HL-60 (cell line): ENCODE measurements around the gene ARID5B.

Experiments used
- DNase-seq, 2 experiments: peaks; one replicate each; pipeline ENCODE4 v3.0.0-alpha.2; 2010 to 2020; ENCODE audit warnings: low read depth in 1 of 2, low spot score in 1 of 2
- H3K27ac ChIP-seq: fragments of 250-450 bp; sonication (Bioruptor Pico); replicated peaks from 2 replicates; pipeline ENCODE4 v1.5.1; 2020; ENCODE audit warnings: mild to moderate bottlenecking, moderate library complexity
- H3K27me3 ChIP-seq: fragments of 250-450 bp; sonication (Bioruptor Pico); 2 replicates; pipeline ENCODE4 v1.5.1; 2021; ENCODE audit warnings: mild to moderate bottlenecking, moderate library complexity; ENCODE audit not compliant: insufficient read depth, poor library complexity, severe bottlenecking
- H3K4me3 ChIP-seq: replicated peaks from 2 replicates; pipeline ENCODE4 v1.5.1; 2011; ENCODE audit warnings: mild to moderate bottlenecking, control low read depth, low read length; ENCODE audit not compliant: insufficient read depth
- GABPA ChIP-seq: IDR thresholded peaks from 2 replicates; pipeline ENCODE4 v1.6.1; 2012; ENCODE audit warnings: low read depth
- POLR2AphosphoS5 ChIP-seq: IDR thresholded peaks from 2 replicates; pipeline ENCODE4 v1.6.1; 2012; ENCODE audit warnings: low read depth
- SPI1 ChIP-seq: IDR thresholded peaks from 2 replicates; pipeline ENCODE4 v1.6.1; 2012; ENCODE audit warnings: low read depth, mild to moderate bottlenecking, borderline replicate concordance
- TF ChIP-seq, protein P1 (sequence below): IDR thresholded peaks from 2 replicates; pipeline ENCODE4 v1.6.1; 2012; ENCODE audit warnings: low read depth; ENCODE audit not compliant: insufficient replicate concordance
- TF ChIP-seq, protein P2 (sequence below): IDR thresholded peaks from one replicate; pipeline ENCODE4 v1.5.1; 2011; ENCODE audit warnings: low read length, control low read depth, inconsistent platforms; ENCODE audit not compliant: insufficient read depth

The ARID5B gene

DNA sequence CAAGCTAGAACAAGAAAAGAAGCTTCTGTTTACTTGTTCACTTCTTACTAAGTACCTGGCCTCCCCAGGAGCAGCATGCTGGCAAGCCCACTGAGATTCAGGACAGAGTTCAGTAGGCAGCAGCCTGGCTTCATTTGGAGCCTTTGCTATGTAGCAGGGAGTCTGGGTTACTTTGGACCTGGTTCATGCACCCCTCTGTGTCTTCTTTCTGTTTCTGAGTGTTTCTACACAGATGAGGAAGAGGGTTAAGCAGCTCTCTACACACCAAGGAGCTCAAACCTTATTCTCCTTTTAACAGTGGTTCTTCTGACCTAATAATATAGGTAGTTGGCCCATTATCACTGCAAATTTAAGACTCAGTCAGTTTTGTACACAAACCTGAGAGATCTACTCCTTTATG is 152.9 kb downstream of the ARID5B start:
- Histone ChIP-seq H3K27ac (no peak overlapping the region), H3K4me3 (no peak overlapping the region), H3K27me3 (no peaks in the 10 kb centered on the region)
- TF ChIP-seq SPI1 (no peak), GABPA (no peak), POLR2AphosphoS5 (no peak)
- TF ChIP-seq, protein P1, sequence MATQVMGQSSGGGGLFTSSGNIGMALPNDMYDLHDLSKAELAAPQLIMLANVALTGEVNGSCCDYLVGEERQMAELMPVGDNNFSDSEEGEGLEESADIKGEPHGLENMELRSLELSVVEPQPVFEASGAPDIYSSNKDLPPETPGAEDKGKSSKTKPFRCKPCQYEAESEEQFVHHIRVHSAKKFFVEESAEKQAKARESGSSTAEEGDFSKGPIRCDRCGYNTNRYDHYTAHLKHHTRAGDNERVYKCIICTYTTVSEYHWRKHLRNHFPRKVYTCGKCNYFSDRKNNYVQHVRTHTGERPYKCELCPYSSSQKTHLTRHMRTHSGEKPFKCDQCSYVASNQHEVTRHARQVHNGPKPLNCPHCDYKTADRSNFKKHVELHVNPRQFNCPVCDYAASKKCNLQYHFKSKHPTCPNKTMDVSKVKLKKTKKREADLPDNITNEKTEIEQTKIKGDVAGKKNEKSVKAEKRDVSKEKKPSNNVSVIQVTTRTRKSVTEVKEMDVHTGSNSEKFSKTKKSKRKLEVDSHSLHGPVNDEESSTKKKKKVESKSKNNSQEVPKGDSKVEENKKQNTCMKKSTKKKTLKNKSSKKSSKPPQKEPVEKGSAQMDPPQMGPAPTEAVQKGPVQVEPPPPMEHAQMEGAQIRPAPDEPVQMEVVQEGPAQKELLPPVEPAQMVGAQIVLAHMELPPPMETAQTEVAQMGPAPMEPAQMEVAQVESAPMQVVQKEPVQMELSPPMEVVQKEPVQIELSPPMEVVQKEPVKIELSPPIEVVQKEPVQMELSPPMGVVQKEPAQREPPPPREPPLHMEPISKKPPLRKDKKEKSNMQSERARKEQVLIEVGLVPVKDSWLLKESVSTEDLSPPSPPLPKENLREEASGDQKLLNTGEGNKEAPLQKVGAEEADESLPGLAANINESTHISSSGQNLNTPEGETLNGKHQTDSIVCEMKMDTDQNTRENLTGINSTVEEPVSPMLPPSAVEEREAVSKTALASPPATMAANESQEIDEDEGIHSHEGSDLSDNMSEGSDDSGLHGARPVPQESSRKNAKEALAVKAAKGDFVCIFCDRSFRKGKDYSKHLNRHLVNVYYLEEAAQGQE: no peak
- TF ChIP-seq, protein P2, sequence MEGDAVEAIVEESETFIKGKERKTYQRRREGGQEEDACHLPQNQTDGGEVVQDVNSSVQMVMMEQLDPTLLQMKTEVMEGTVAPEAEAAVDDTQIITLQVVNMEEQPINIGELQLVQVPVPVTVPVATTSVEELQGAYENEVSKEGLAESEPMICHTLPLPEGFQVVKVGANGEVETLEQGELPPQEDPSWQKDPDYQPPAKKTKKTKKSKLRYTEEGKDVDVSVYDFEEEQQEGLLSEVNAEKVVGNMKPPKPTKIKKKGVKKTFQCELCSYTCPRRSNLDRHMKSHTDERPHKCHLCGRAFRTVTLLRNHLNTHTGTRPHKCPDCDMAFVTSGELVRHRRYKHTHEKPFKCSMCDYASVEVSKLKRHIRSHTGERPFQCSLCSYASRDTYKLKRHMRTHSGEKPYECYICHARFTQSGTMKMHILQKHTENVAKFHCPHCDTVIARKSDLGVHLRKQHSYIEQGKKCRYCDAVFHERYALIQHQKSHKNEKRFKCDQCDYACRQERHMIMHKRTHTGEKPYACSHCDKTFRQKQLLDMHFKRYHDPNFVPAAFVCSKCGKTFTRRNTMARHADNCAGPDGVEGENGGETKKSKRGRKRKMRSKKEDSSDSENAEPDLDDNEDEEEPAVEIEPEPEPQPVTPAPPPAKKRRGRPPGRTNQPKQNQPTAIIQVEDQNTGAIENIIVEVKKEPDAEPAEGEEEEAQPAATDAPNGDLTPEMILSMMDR: no peak
- DNase-seq: no peak

DNA sequence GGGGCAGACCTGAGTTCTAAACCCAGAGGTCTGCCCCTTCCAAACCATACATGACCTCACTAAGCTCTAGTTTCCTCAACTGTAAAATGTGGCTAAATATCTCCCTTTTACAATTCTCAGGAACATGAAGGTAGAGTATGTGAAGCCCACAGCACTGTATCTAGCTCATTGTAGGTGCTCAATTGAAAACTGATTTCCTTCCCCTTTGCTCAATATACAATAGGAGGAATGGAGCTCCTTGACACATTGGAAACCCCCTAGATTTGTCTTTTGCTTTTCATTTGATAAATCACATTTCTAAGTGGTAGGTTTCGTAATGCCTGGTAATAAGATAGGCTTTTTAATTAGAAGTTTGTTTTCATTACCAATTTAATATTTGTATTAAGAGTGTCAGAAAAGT is 153.3 kb downstream of the ARID5B start:
- H3K4me3 ChIP-seq: no peak overlapping the region
- no peak for DNase-seq
- TF ChIP-seq POLR2AphosphoS5: no peak
- TF ChIP-seq, protein P2: no peak
- TF ChIP-seq SPI1: no peak
- TF ChIP-seq, protein P1: no peak
- TF ChIP-seq GABPA: no peak
- no peak overlapping the region for H3K27ac ChIP-seq
- H3K27me3 ChIP-seq: no peaks in the 10 kb centered on the region

DNA sequence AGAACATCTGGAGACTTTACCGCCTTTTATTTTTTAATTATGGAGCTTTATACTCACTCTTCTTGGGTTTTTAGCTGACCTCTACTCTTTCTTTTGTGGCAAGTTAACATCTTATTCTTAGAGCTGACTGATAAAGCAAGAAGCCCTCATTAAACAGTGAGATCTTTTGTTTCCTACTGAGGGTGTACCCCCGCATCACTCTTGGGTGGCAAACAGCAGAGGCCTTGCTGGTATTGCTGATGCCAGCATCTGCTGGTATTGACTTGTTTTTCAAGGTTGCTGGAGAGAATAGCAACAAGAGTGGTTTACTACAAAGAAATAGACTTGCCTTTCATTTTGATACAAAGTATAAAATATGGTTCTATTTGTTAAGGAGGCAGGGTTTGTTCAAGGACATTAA is 154.7 kb downstream of the ARID5B start:
- no peaks in the 10 kb centered on the region for H3K27me3 ChIP-seq
- no peak overlapping the region for H3K27ac ChIP-seq
- TF ChIP-seq GABPA: no peak
- TF ChIP-seq POLR2AphosphoS5: no peak
- TF ChIP-seq, protein P1: no peak
- TF ChIP-seq SPI1: no peak
- TF ChIP-seq, protein P2: no peak
- DNase-seq: no peak
- H3K4me3 ChIP-seq: no peak overlapping the region
